Non-pigmented ciliary epithelial cell (primary cell): ENCODE data around the gene RAB25.
"Not testable (repeated sequence)": the region's sequence is repeated elsewhere in the genome, so short reads cannot be mapped to it uniquely, and the experiment has no call there.

ENCODE experiments used
- DNase-seq: peaks from one replicate; pipeline ENCODE4 v3.0.0-alpha.2; 2010; ENCODE audit warnings: low read depth

The RAB25 gene

DNA sequence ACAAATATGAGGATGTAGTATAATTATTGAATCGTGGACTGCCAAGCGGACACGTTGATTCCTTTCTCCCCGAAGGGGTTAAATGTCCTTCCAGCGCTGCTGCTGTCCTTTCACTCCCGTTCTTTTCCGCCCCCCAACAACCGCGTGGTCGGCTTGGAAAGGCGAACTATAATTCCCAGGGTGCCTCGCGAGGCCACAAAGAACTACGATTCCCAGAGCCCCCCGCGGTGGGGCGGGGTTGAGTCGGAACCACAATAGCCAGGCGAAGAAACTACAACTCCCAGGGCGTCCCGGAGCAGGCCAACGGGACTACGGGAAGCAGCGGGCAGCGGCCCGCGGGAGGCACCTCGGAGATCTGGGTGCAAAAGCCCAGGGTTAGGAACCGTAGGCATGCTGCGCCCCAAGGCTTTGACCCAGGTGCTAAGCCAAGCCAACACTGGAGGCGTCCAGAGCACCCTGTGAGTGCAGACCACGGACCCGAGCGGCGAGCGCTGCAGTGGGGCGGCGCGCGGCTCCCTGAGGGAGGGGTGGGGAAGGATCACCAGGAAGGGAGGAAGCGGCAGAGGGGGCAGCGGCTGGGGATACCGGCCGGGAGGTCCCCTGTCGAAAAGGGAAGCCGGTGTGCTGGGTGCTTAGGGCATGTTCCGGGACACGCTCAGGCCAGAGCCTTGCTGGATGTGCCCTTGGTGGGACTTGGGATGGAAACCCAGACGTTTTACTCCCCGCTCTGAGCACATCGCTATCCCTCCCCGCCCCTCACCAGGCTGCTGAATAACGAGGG, 6.3 kb upstream of the RAB25 start, which contains the start of gene LAMTOR2:
LAMTOR2 (plus strand) TSS at position 283 of the 781 bp plus-strand sequence; CDS start at position 391, 108 bp downstream.
- peak; percentile 82 for DNase-seq

- DNase-seq = no peak
These were observed 5.5 kb upstream of the RAB25 start for GRCh38 chr1:156055281-156056048.

DNA sequence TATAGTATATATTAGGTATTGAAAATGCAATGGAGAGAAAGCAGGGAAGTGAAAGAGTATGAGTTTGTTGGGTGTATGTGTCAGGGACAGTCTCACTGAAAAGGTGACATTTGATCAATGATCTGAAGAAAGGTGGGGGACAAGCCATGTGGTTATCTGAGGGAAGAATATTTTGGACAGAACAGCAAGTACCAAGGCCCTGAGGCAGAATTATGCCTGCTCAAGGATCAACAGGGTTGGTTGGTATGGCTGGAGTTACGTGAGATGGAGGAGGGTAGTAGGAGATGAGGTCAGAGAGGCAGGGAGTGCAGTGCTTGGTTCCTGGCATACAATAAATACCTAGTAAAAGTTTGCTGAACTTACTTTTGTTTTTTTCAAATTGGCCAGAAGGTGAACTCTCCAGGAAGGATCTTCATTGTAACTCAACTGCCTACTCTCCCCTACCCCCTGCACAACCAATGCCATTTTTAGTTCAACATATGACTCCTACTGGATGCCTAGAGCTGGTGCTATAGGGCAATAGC, 4.6 kb upstream of the RAB25 start:
- DNase-seq = no peak

DNA sequence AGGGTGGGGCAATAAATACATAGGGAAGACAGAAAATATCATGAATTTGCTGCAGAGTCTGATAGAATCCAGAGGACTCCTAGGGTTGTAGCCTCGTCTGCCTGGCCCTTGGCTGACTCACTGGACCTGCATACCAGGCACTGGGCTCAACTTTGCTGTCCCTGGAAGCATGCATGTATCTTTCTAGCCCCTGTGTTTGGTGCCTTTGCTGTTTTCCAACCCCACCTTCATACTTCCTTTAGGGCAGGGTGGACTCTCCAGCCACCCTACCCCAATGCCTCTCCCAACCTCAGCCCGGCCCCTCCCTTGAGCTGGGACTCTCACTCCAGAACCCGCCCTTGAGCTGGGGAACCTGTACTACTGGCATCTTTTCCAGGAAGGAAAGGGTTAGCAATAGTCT, 1.2 kb downstream of the RAB25 start:
- no peak for DNase-seq

GRCh38 chr1:156063997-156064285, 3.0 kb downstream of the RAB25 start:
- DNase-seq = no peak

DNA sequence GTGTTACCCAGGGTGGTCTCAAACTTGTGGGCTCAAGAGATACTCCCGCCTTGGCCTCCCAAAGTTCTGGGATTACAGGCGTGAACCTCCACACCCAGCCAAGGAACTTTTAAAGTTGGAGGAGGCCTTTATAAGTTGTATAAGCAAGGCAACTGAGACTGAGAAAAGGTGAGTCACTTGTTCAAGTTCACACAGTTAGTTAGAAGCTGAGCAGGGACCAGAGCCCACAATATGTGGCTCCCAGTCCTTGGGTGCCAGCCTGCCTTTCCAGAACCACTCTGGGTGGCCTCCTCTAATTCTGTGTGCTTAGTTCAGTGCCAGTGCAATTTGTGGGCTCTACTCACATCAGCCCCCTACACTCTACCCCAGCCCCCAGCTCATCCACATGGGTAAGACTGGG, 3.7 kb downstream of the RAB25 start:
- no peak for DNase-seq

DNA sequence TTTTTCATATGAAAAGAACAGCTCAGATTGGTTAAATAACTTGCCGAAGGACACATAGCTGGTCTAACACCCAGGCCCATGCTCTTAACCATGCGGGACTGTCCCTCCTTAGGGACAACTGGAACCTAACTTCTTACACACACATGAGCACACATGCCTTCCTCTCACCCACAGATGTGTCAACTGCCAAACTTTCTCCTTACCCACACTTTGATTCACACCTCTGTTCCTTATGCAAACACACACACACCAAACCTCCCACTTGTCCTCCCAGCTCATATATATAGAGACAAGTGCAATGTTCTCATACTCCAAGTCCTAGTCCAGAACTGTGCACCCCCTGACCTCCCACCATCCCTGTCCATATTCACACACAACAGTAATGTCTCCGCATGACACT, 4.3 kb downstream of the RAB25 start:
- DNase-seq = no peak

GRCh38 chr1:156065871-156066270, 4.9 kb downstream of the RAB25 start:
- DNase-seq = no peak

GRCh38 chr1:156067262-156067661, 6.3 kb downstream of the RAB25 start:
- DNase-seq = no peak

GRCh38 chr1:156069490-156070455, 8.8 kb downstream of the RAB25 start:
- DNase-seq = no peak

DNA sequence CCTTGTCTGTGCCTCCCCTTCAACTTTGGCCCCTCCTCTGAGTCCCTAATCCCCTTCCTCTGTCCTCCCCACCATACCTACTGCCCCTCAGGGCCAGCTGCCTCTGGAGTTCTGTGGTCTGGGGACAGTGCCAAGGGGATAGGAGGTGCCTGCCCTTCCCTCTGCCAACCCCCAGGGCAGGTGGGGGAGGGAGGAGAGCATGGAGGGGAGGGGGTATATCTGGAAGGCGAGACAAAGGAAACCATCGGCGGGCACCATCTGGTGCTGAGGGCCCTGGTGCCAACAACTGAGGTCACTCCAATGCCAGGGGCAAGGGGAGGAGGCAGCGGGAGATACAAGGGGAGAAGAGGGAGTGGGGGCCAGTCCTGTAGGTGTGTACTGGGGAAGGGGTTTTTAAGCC, 9.6 kb downstream of the RAB25 start:
- no peak for DNase-seq

GRCh38 chr1:156071332-156071816, 10.4 kb downstream of the RAB25 start:
- not testable (repeated sequence) for DNase-seq

DNA sequence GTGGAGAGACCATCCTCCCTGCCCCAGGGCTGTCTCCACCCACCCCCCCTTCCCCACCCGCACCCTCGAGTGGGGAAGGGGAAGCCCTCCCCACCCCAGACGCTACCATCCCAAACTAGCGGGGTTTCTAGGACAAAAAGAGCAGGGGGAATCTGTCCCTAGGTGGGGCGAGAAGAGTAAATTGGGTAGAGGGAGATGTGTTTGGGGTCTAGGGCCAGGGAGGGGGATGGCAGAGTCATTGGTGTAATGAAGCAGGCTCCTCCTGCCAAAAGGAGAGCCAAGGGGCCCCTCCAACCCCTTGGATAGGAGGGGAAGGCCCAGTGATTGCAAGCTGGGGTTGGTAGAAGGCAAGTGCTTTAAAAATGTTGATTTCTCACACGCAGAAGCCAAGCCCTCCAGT, 11.3 kb downstream of the RAB25 start:
- DNase-seq = no peak

DNA sequence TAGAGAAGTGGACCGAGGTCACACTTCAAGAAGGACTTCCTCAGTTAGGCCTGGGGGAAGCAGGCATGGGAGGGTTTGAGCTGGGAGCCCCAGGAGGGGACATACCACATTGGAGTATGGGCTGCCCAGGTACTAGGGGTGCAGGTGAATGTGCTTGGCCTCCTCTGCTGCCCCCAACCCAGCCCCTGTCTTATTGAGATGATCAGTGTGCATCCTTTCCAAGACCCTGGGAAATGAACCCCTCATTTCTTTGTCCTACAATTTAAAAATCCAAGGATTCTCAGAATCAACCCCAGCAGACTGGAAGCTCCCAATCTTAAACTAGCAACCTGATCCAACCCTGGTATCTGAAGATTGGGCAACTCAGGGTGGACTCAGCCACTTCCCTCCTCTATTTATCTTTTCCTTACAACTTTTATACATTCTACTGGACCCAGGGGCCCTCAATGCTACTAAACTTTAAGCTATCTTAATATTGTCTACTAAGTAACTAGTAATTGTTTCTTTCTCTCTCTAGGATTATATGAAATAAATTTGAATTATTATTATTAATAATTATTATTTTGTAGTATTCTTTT, 12.2 kb downstream of the RAB25 start:
- no peak for DNase-seq

DNA sequence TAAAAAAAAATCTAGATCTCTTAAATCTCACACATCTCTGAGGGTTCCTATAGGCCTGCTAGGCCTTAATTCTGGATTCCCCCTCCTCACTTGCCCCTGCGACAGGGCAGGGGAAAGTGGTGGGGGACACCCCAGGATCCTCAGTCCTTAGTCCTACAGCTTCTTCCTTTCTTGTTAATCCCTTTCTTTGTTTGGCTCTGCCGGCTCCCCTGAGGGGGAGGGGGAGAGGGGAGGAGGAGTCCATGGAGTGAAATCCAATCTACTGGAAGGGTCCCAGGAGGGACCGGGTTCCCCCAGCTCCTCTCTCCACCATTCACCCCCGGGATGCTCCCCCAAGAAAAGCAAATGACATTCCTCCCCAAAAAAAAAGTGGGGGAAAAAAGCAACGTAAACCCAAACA, 12.8 kb downstream of the RAB25 start:
- DNase-seq = no peak

DNA sequence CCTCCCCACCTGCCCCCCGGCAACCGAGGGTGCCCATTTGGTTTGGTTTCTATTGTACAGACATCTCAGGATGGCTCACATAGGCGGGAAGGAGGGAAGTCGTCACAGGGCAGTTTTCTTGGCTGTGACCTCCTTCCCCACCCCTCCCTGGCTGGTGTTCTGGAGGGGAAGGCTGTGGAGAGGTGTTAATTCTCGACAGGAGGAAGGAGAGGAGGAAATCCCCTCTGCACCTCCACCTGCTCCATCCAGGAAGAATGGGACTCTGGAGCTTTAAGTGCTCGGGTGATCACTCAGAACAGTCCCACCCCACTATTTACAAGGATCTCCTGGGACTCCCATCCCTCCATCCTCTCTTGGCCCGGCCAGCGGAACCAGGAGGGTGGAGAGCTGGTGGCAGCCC, 13.7 kb downstream of the RAB25 start:
- no peak for DNase-seq

- DNase-seq = no peak
These were observed 14.2 kb downstream of the RAB25 start for GRCh38 chr1:156075162-156075561.

- DNase-seq = no peak
These were observed 14.8 kb downstream of the RAB25 start for GRCh38 chr1:156075775-156076204.

GRCh38 chr1:156076609-156077429, 15.9 kb downstream of the RAB25 start:
- DNase-seq = no peak

- no peak for DNase-seq
These were observed 16.4 kb downstream of the RAB25 start for GRCh38 chr1:156077430-156077760.

DNA sequence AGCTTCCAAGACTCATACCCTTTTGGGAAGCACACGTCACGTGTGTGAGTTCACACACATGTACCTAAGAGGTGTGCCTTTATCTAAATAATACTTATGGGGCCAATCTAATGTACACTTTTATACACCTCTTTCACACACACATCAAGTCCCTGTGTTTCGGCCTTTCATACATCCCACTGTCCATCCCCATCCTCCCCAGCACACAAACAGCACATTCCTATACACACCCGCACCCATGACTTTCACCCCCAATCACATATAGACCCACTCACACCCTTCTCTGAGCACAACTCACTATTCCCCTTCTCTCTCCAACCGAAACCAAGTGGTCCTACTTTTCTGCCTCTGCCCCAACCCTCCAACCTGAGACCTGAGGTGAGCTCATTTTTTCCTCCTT, 17.8 kb downstream of the RAB25 start:
- no peak for DNase-seq
